GM12878 (cell line): Measurements from ENCODE around the gene SWSAP1. TPM values are rescaled to one million over a fixed set of nuclear protein-coding genes. Genes with fewer than 3 reads are reported as not detected.

Experiments used
- ATAC-seq: fragments of 200-7000 bp; cut with Tn5 transposase; 3 replicates; pipeline ENCODE4 v1.9.1; 2020; ENCODE audit warnings: mild to moderate bottlenecking, moderate library complexity
- BruUV-seq: library from RNA; stranded (reverse); fragments of 400-500 nt; replicated peaks from 2 replicates; lab custom pipeline; 2021; lab: Mats Ljungman, UMichigan
- CTCF ChIA-PET: fragments of 300-600 bp; sonication (Branson Sonifier 250); formaldehyde crosslinking; extraction: SDS; loops from one replicate; lab custom pipeline; 2021; ENCODE audit warnings: inconsistent platforms; lab: Yijun Ruan, JAX
- POLR2A ChIA-PET: fragments of 350-600 bp; formaldehyde crosslinking; extraction: SDS; loops from one replicate; lab custom pipeline; 2021; ENCODE audit warnings: inconsistent platforms; lab: Charles Lee
- RAD21 ChIA-PET: fragments of 300-600 bp; sonication (Branson Sonifier 250); formaldehyde crosslinking; loops from one replicate; lab custom pipeline; 2023; ENCODE audit warnings: antibody characterized with exemption; ENCODE audit not compliant: unreplicated experiment; lab: Charles Lee
- SMC1A ChIA-PET: fragments of 300-600 bp; sonication (Branson Sonifier 250); formaldehyde crosslinking; loops from one replicate; lab custom pipeline; 2023; ENCODE audit not compliant: unreplicated experiment, uncharacterized antibody; lab: Charles Lee
- DNase-seq: peaks from one replicate; pipeline ENCODE4 v3.0.0-alpha.2; 2011; ENCODE audit warnings: low read depth, low spot score
- FAIRE-seq: peaks from 3 replicates; lab custom pipeline; 2011; peaks lifted over from hg19 to GRCh38; lab: Jason Lieb, UNC
- H2AFZ ChIP-seq: 2 replicates; pipeline ENCODE4 v1.6.0; 2011; ENCODE audit warnings: low read depth, low read length, control low read depth; ENCODE audit not compliant: control insufficient read depth
- H3K27ac ChIP-seq: 2 replicates; pipeline ENCODE4 v1.5.1; 2011; ENCODE audit warnings: control low read depth; ENCODE audit not compliant: control insufficient read depth, insufficient read depth
- H3K27me3 ChIP-seq, 2 experiments: replicated peaks in 1 of 2; 2 replicates each; pipeline versions ENCODE4 v1.6.0 to v1.6.1; 2011; ENCODE audit warnings: low read length in 1 of 2; ENCODE audit not compliant: control insufficient read depth in 2 of 2, insufficient read depth in 2 of 2
- H3K36me3 ChIP-seq, 2 experiments: 2 replicates each; pipeline ENCODE4 v1.5.1; 2011; ENCODE audit warnings: low read length in 1 of 2; ENCODE audit not compliant: control insufficient read depth in 2 of 2, insufficient read depth in 2 of 2
- H3K4me1 ChIP-seq: 2 replicates; pipeline ENCODE4 v1.6.1; 2011; ENCODE audit warnings: mild to moderate bottlenecking, low read length, moderate library complexity, mixed read lengths; ENCODE audit not compliant: control insufficient read depth, insufficient read depth
- H3K4me2 ChIP-seq: 2 replicates; pipeline ENCODE4 v1.6.0; 2011; ENCODE audit warnings: control low read depth; ENCODE audit not compliant: control insufficient read depth, insufficient read depth
- H3K4me3 ChIP-seq: fragments of 200-600 bp; sonication (generic); 2 replicates; pipeline ENCODE4 v1.5.1; 2016
- H3K79me2 ChIP-seq: 2 replicates; pipeline ENCODE4 v1.6.0; 2011; ENCODE audit warnings: low read length; ENCODE audit not compliant: control insufficient read depth, insufficient read depth
- H3K9ac ChIP-seq: 2 replicates; pipeline ENCODE4 v1.8.0; 2011; ENCODE audit warnings: low read length, control low read depth, mixed read lengths; ENCODE audit not compliant: control insufficient read depth, insufficient read depth
- H3K9me3 ChIP-seq: replicated peaks from 3 replicates; pipeline ENCODE4 v1.5.1; 2011; ENCODE audit warnings: mild to moderate bottlenecking, low read length; ENCODE audit not compliant: control insufficient read depth, insufficient read depth
- H4K20me1 ChIP-seq: 2 replicates; pipeline ENCODE4 v1.6.0; 2011; ENCODE audit not compliant: control insufficient read depth, insufficient read depth
- CTCF ChIP-seq, 3 experiments: IDR thresholded peaks in 2 of 3; conservative IDR thresholded peaks in 1 of 3; 2 replicates each; pipeline ENCODE4 v1.5.1; 2011; ENCODE audit warnings: low read depth in 3 of 3, low read length in 3 of 3, mild to moderate bottlenecking in 3 of 3, control low read depth in 2 of 3, moderate library complexity in 2 of 3, inconsistent platforms in 1 of 3, mixed read lengths in 1 of 3; ENCODE audit not compliant: control insufficient read depth in 2 of 3, insufficient read depth in 1 of 3; ENCODE audit errors: extremely low read depth in 1 of 3
- HDGF ChIP-seq: fragments of 450-650 bp; IDR thresholded peaks from 2 replicates; pipeline ENCODE4 v1.6.1; 2016; ENCODE audit warnings: antibody characterized with exemption
- MAX ChIP-seq: IDR thresholded peaks from 2 replicates; pipeline ENCODE4 v1.6.1; 2012; ENCODE audit warnings: low read depth, low read length, improper control_type of control experiment
- NBN ChIP-seq: fragments of 450-650 bp; IDR thresholded peaks from 2 replicates; pipeline ENCODE4 v1.6.1; 2016
- NFXL1 ChIP-seq: fragments of 450-650 bp; IDR thresholded peaks from 2 replicates; pipeline ENCODE4 v1.6.1; 2017; ENCODE audit warnings: antibody characterized with exemption, mild to moderate bottlenecking, borderline replicate concordance
- PKNOX1 ChIP-seq: fragments of 450-650 bp; IDR thresholded peaks from 2 replicates; pipeline ENCODE4 v1.6.1; 2016; ENCODE audit warnings: mild to moderate bottlenecking
- POLR2A ChIP-seq: IDR thresholded peaks from 2 replicates; pipeline ENCODE4 v1.6.1; 2011; ENCODE audit warnings: low read depth, mild to moderate bottlenecking, low read length
- POU2F2 ChIP-seq: IDR thresholded peaks from 3 replicates; pipeline ENCODE4 v1.6.1; 2011; ENCODE audit warnings: low read depth, mild to moderate bottlenecking, low read length, borderline replicate concordance
- RUNX3 ChIP-seq: IDR thresholded peaks from 2 replicates; pipeline ENCODE4 v1.6.1; 2012; ENCODE audit warnings: low read length, inconsistent platforms
- SP1 ChIP-seq: IDR thresholded peaks from one replicate; pipeline ENCODE4 v1.6.1; 2011; ENCODE audit warnings: low read depth, low read length
- SRF ChIP-seq, 2 experiments: IDR thresholded peaks; 2 replicates each; pipeline ENCODE4 v1.6.1; 2011; ENCODE audit warnings: low read depth in 2 of 2, low read length in 2 of 2, mild to moderate bottlenecking in 1 of 2, moderate library complexity in 1 of 2
- SUPT20H ChIP-seq: IDR thresholded peaks from 2 replicates; pipeline ENCODE4 v1.6.1; 2011; ENCODE audit warnings: low read depth, mild to moderate bottlenecking, low read length, moderate library complexity, borderline replicate concordance; ENCODE audit not compliant: control insufficient read depth
- USF2 ChIP-seq: IDR thresholded peaks from 2 replicates; pipeline ENCODE4 v1.6.1; 2011; ENCODE audit warnings: low read depth, low read length, improper control_type of control experiment, borderline replicate concordance
- WGBS: methylation state at CpG from one replicate; pipeline ENCODE4 v1.1.6; 2016; ENCODE audit warnings: low lambda C conversion rate; ENCODE audit not compliant: insufficient replicate concordance, insufficient coverage; ENCODE audit errors: missing lambda C conversion rate; 5-methylcytosine and 5-hydroxymethylcytosine counted together
- in situ Hi-C: fragments of 300-500 bp; cut with MboI; formaldehyde crosslinking; loops from 9 replicates; pipeline ENCODE4 v1.14.3; 2018; ENCODE audit warnings: mixed read lengths
- intact Hi-C: fragments of 100-400 bp; cut with micrococcal nuclease; formaldehyde crosslinking; loops from one replicate; pipeline ENCODE4 v1.14.2; 2022; ENCODE audit not compliant: unreplicated experiment
- polyA plus RNA-seq, 11 experiments: library from polyadenylated mRNA; depleted of rRNA in 4 of 11; unstranded in 6 of 11; stranded (reverse) in 5 of 11; fragments of >200 nt; fragmentation: Nextera tagmentation in 4 of 11; fragmentation: Illumina TruSeq in 1 of 11; extraction: Ambion mirVana in 4 of 11; extraction: Trizol in 1 of 11; gene quantifications; 1 replicate in 1 of 11; 2 replicates in 10 of 11; pipeline versions ENCODE4 v1.2.1 to v1.2.3, GENCODE V29; 2011 to 2016; ENCODE audit warnings: inconsistent platforms in 2 of 11, missing spikeins in 2 of 11, low read depth in 1 of 11
- total RNA-seq, 4 experiments: library from RNA; depleted of rRNA in 3 of 4; stranded (reverse); fragments of >200 nt in 3 of 4; fragmentation: Illumina TruSeq in 1 of 4; extraction: Trizol in 1 of 4; gene quantifications; 2 replicates each; pipeline versions ENCODE4 v1.2.1 to v1.2.3, GENCODE V29; 2013 to 2021

Gene SWSAP1
- total and polyA plus RNA-seq, 10 of the 15 experiments (the other 5 are each of a cell fraction or from before 2014, with no cell fraction given), result 0.18 to 6.5 (median 2.4) TPM

GRCh38 chr19:11355160-11356073 is 19.0 kb upstream of the SWSAP1 start, which contains the start of gene PLPPR2:
Gene PLPPR2 (plus strand): TSS chr19:11355432. CDS start chr19:11357674, 2,242 bp downstream.
- Histone ChIP-seq H4K20me1 (no peaks in the 10 kb centered on the region), H3K27ac (no peak within 1 kb of the TSS), H3K27me3 (no peaks in the 10 kb centered on the region), H3K9ac (no peak within 1 kb of the TSS), H3K9me3 (no peaks in the 10 kb centered on the region), H3K36me3 (no peaks in the 10 kb centered on the region), H3K79me2 (no peaks in the 10 kb centered on the region), H3K4me2 (peak within 1 kb of the TSS; percentile 54), H2AFZ (no peak within 1 kb of the TSS; the same call in 1 of the 2 replicates), H3K4me3 (peak within 1 kb of the TSS; percentile 50; the same call in 1 of the 2 replicates), H3K4me1 (peaks cover 4% of the 10 kb centered on the region; the same call in 1 of the 2 replicates)
- peak; percentile 35; the same call in 1 of the 2 replicates for TF ChIP-seq NBN
- TF ChIP-seq MAX, result no peak
- no peak for TF ChIP-seq SUPT20H
- TF ChIP-seq NFXL1, result no peak
- TF ChIP-seq SRF (IDR thresholded peaks at IDR 0.05; ENCODE audit: low read depth in 2 of 2, low read length in 2 of 2), result peak in 1 of 2 experiments; percentile 69; a peak in 1 of 4 replicates
- peak; percentile 10 for TF ChIP-seq SP1
- peak; percentile 51; the same call in 1 of the 2 replicates for TF ChIP-seq HDGF
- peak; percentile 63 for TF ChIP-seq RUNX3
- peak; percentile 56; the same call in 1 of the 2 replicates for TF ChIP-seq PKNOX1
- peak; percentile 64 for TF ChIP-seq POLR2A
- TF ChIP-seq CTCF (IDR thresholded peaks at IDR 0.05 in 2 of 3, conservative IDR thresholded peaks at IDR 0.05 in 1 of 3; ENCODE audit: control insufficient read depth in 2 of 3, extremely low read depth in 1 of 3, insufficient read depth in 1 of 3, low read depth in 3 of 3, low read length in 3 of 3), result no peak
- TF ChIP-seq USF2, result no peak
- TF ChIP-seq POU2F2, result peak; percentile 79; the same call in 1 of the 3 replicates
- ATAC-seq, result peak; percentile 95
- 3% methylated on average over 33 of the region's 62 CpGs for WGBS
- ChIA-PET POLR2A (no interaction called here), CTCF (no interaction called here), SMC1A (no interaction called here), RAD21 (no interaction called here)
- no TSS peak for BruUV-seq
- DNase-seq, result peak; percentile 25
- peak; percentile 57 for FAIRE-seq
- in situ Hi-C loops, result no loop called here
- intact Hi-C loops, result no loop called here
